Activated gamma-delta T cell treated with anti-CD3 and anti-CD28 coated beads, Interleukin-2, amount 50 U/mL, for 16 hours (primary cell): ENCODE data around the gene TTC9C.
A peak's percentile ranks its signal among the peaks of the same experiment; 100 is the strongest.
"Not testable (repeated sequence)": the region's sequence is repeated elsewhere in the genome, so short reads cannot be mapped to it uniquely, and the experiment has no call there.

Source experiments
- DNase-seq: peaks from one replicate; pipeline ENCODE4 v3.0.0-alpha.2; 2020; ENCODE audit warnings: low read depth

The TTC9C gene

DNA sequence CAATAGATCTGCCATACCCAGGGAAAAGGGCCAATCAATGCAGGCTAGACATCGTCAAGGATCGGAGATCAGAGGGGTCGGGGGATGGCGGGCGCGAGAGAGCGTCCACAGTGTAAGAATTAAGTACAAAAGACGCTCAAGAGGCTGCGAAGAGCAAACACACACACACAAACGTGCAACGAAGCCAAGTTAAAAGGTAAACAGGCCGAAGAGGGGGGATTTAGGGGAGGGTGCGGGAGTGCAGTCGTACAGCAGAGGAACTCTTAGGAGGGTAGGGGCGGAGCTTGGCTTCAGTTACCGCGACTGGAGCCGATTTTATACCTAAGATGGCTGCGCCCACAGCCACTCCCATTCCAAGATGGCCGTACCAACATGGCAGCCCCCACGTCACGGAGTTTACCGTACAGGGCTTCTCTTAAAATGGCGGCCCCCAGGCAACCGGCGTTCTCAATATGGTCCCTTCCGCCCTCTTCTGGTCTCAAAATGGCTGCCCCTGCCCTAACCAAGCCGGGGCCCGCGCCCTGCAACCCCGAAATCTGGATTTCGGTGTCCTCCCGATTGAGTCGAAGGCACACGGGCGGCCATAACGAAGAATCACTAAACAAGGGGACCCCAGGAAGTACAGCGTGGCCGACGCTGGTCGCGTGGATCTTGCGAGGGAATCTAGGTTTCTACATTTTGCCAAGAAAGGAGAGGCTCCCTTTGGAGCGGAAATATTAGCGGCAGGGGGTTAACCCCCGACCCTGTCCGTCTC is 18.9 kb upstream of the TTC9C start:
- peak; percentile 94 for DNase-seq

DNA sequence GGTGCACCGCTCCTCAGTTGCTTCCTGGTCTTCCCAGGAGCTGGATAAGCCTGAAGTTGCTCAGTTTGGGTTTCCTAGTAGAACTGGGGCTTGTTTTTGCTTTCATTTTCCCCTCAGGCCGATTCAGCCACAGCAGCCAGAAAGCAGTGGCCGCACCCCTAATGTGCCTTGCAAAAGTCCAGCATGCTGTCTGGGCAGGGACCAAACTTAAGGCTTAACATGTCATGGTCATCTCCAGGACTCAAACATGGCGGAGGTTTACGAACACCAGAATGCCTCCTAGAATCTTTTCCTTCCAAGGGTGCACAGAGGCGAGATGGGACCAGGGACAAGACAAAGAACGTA is 18.3 kb upstream of the TTC9C start:
- DNase-seq = no peak

DNA sequence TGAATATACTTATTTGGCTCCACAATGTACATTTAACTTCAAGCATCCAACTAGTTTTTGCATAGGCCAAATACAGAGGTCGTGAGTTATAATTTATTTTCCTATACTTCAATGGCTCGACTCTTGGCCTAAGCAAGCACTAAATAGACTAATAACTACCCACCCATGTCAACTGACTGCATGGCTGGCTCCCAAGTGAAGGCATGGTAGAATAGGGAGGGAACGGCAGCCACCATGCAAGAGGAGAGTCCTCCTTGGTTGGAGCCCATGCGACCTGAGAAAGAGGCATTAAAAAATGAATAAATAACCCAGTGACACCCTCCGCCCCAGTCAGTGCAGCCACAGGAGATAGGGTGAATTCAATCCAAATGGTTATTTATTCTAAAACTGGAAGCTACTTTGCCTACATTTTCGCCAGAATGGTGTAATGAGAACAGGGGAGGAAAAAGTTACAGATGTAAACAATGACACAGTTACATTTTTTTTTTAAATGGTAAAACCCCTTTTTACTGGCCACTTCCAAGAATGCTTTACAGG is 15.9 kb upstream of the TTC9C start:
- no peak for DNase-seq

DNA sequence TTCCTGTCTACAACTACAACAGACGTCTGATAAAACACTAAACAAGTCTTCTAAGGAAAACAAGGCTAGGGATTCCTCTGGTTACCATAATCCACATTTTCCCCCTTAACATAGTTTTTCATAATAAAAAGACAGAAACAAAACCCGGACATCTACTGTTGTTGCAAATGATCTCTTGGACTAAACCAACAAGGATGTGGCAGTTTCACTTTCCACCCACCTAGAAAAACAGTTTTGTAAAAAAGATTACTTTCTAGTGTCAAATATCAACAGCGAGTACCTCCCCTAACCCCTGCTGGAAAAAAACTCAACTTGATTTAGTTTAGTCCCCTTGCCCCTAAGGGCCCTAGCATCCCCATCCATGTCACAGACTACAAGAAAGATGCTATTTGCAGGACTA is 15.4 kb upstream of the TTC9C start:
- DNase-seq = no peak

DNA sequence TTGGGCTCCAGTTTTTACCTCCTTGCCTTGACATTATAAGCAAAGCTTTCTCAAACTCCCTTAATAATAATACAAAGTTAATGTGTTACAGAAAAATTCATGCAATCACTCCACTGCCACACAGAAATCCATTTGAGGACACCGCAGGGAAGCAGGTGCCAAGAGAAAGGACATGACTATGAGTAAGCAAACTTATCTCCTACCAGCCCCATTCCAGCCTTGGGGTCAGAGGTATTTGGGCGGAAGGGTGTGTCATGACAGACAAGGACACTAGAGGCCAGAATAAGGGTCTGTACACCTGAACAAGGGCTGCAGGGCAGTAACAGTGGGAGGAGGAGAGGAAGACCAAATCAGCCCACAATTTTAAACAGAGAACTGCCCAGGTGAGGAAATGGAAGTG is 14.9 kb upstream of the TTC9C start:
- no peak for DNase-seq

DNA sequence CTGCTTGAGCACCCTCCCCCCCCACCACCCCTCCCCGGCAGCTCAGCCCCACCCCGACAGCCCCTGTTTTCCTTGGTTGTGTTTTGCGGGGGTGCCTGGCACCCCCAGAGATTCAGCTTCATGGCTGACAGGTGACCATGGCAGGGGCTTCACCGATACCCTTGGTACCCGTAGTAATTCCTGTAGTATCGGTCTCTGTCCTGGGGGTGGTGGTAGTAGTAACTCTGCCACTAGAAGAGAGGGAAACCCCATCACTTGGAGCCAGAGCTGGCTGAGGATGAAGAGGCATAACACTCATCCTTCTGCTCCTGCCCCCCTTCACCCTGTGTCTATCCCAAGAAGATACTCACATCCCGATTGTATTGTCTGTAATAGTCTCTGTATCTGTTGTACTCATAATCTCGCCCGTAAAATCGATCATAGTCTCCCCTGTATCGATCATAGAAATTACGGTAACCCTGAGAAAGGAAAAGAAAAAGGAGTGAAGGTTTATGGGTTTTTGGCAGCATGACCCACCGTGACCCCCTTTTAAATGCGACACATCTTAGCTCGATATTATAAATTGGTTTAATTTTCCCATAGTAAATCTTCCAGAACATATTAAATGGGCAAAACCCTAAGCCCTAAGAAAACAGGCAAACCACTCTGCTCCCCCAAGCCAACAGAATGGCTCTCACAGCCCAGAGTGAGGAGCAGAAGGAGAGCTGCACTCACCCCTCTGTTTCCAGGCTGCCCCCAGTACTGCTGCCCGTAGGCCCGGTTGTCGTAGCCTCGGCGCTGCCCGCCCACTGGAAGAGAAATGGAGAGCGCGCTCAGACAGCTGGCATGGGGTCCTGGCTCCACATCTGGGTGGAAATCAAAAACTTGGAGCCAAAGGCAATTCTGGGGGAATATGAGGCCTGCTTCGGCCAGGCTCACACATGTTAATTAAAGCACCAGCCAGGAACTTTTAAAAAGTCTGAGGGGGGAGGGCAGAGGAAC is 12.8 kb upstream of the TTC9C start:
- DNase-seq = no peak

DNA sequence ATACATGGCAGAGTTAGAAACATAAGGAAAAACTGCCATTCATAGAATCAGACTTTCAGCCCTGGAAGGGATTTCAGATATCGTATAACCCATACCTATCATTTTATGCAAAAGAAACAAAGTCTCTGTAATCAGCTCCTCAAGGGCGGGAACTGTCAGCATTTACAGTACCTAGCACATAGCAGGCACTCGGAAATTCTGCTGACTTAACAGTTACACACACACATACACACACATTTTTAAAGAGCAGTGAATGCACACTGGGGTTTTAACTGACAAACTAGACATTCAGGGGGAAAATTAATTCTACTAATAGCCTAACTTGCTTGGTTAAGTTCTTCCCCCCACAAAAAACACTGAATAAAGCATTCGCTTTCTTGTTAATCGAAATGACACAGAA is 12.1 kb upstream of the TTC9C start:
- no peak for DNase-seq

DNA sequence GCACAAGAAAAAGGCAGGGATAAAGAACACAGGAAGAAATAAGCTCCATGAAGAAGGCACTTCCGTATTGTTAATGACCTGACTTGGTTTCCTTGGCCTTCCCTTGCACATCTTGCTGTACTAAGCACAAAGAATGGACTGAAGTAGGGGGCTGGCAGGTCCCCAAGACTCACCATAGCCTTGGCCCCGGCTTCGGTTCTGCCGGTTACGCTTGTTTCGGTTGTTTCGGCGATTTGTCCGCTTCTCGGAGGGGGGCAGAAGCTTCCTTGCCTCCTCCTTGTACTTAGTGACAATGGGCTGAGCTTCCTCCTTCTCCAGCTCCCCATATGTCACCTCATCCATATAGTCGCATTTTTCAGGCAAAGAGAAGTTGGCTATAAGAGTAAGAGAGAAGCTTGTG is 11.5 kb upstream of the TTC9C start:
- DNase-seq = no peak

DNA sequence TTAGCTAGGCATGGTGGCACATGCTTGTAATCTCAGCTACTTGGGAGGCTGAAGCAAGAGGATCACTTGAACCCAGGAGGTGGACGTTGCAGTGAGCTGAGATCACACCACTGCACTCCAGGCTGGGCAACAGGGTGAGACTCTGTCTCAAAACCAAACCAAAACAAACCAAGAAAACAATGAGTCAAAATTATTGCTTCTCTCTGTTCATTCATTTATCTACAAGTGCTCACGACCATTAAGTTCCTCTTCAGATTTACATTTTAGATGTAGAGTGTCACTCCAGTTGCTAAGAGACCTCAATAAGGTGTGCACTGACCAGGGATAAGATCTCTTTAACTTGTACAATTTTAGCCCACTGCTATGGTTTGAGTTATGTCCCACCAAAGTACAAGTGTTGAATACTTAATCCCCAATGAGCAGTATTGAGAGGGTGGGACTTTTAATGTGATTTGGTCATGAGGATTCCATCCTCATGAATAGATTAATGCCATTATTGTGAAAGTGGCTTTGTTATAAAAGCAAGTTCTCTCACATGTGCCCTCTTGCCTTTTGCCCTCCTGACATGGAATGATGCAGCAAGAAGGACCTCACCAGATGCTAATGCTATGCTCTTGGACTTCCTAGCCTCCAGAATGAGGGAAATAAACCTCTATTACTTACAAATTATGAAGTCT is 8.8 kb upstream of the TTC9C start:
- no peak for DNase-seq

DNA sequence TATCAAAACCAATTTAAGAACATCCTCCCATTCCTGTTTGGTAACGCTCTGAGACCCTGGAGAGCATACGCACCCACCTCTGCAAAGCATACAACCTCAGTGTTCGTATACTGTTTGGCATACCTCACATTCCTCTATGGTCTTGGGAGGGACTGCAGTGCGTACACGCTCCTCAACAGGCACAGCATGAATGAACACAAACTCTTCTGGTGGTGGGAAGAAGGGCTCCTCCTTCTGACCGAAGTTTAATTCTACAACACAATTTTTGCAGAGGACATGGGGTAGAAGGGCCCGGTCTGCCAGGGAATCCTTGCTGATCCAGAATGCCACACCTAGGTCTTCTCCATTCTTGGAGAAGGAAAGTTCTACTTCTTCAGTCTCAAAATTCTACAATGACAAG is 6.3 kb upstream of the TTC9C start:
- DNase-seq = no peak

DNA sequence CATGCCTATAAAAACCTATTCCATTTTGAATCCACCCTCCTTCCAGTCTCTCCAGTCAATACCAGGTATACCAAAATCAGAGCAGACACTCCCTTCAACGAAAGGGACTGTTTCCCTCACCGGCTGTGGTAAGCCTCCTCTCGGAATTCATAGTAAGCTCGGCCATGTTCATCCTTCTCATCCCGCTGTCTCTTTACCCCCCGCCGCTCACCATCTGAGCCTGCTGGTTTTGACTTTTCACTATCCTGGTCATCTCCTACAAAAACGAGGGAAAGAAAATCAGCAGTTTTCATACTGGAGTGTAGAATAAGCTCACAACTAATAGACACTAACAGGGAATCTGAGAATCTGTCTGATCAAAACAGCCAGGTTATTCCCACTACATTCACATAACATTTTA is 4.1 kb upstream of the TTC9C start:
- DNase-seq = no peak

DNA sequence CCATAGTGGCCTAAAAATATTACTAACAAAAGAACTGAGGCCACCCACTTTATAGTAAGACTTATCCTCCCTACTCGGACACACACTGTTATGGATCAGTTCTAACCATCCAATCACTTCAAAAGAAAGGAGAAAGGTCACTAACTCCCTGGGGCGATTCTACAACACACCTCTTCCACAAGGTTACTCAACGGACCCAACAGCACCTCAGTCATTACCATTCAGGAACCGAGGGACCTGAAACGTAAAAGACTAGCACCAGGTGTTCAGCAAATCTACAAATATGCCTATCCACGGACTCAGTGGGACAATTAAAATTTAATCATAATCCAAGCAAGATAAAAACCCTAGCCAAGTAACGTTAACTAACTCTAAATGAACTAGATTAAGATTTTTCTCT is 2.6 kb upstream of the TTC9C start:
- no peak for DNase-seq

DNA sequence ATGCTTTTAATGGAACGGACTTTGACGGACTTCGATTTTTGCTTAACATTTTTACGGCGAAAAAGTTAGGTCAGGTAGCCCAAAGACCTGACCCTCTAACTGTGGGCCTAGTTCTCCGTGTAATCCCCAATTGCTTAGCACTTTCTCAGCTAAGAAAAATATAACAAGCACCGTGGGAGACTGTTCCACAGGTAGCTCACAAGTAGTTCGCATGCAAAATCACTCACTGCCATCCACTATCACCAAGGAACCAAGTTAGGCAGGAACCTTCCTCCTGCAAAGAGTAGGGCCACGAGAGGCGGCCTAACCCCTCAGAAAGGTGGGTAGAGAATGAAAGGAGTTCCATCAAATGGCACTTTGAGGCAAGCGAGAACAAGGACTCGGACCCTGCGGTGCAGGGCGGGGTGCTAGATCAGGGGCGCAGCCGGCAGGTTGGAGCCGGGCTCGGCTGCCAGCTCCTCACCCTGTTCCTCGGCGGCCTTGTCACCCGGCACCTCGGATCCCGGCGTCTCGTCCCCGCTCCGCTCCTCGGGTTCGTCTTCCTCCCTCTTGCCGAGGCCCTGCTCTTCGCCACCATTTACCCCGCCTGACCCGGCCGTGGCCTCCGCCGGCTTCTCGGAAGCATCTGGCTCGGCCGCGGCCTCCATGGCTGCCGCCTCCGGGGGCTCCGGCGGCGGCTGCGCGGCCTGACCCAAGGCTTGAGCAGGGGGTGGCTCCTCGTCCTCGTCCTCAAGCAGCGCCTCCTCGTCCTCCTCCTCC is 2.0 kb upstream of the TTC9C start:
- no peak for DNase-seq

DNA sequence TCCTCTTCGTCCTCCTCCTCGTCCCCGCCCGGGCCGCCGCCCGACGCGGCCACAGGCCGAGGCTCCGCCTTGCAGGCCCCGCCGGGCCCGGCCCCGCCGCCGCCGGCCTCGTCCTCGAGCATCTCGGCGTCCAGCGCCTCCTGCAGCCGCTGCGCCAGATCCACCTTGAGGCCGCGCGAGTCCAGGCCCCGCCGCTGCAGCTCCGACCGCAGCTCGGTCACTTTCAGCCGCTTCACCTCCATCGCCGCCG is 1.4 kb upstream of the TTC9C start:
- no peak for DNase-seq

DNA sequence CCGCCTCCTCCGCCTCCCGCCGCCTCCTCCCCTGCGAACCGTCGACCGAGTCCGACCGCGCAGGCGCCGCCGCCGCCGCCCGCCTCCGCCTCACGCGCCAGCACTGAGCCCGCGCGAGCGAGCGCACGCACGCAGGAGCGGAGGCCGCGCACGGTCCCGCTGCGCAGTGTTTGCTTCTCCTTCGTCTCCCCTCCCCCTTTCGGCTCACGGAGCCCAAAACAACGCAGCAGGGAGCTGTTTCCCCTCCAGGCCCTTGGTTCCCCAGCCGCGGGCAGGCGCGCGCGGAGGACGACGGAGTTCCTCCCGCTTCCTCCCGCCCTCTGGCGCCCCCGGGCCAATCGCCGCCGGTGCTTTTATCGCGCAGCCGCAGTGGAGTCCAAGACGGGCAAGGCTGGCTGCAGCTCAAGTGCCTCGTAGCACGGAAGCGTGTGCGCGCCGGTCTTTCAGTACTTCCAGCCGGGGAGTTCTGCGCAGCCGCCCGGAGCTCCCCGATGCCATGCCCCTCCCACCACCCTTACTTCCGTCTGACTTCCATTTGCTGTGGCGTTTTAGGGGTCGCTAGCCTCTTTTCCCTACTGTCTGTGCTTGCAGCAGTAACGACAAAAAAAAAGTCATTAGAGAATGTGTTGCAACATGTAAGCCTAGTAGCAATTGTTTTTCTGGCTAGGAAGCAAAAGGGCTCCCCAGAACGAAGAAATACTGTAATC is 968 bp upstream of the TTC9C start, which contains the start of gene HNRNPUL2:
HNRNPUL2 (minus strand) TSS at position 293 of the 707 bp plus-strand sequence. CDS start 301 bp downstream, outside the sequence.
- DNase-seq = peak; percentile 96

DNA sequence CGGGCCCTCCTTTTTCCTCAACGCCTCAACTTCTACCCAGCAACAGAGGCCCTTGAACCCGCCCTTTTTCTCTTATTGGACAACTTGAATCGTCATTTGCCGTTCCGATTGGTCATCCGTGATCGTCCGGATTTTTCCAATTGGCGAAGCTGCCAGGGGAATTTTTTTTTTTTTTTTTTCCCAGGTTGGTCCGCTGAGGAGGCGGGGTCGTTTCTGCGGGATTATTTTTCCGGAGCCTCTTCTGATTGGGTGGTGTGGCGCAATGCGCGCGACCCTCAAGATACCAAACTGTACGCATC is 465 bp upstream of the TTC9C start:
- DNase-seq = peak; percentile 74

DNA sequence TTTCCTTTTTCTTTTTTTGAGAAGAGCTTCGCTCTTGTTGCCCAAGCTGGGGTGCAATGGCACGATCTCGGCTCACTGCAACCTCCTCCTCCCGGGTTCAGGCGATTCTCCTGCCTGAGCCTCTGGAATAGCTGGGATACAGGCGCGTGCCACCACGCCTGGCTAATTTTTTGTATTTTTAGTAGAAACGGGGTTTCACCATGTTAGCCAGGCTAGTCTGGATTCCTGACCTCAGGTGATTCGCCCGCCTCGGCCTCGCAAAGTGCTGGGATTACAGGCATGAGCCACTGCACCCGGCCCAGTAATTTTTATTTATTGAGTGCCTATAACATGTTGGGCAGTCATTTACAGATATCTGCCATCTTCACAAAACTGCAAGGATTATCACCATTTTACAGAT is 1.8 kb downstream of the TTC9C start:
- not testable (repeated sequence) for DNase-seq

DNA sequence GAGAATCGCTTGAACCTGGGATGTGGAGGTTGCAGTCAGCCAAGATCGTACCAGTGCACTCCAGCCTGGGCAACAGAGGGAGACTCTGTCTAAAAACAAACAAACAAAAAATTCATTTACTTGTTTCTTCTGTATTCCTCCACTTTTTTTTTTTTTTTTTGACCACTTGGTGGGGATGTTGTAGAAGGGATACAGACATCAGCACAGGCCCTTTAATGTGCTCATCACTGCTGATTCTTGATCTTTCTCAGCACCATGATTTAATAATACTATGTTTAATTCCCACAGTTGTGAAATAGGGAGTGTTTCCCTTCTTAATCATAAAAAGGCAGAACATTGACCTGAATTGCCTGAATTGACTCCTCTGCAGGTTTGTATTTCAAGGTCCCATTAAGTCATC is 4.5 kb downstream of the TTC9C start:
- DNase-seq = no peak

DNA sequence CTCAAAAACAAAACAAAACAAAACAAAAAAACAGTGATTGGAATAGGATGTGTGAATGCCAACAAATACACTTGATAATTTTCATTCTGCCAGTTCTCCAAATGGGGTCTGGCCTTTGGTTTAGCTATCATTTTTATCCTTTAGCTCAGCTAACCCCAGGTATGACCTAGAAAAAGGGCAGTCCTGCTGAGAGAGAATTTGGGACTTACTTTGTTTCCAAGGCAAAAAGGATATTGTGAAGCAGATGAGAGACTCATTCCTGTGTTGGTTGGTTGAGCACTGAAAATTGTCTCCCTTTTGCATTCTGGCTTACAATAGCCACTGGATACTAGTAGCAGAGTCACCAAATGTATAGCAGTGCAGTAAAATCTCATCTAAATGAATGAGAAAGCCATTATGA is 8.9 kb downstream of the TTC9C start:
- DNase-seq = no peak

DNA sequence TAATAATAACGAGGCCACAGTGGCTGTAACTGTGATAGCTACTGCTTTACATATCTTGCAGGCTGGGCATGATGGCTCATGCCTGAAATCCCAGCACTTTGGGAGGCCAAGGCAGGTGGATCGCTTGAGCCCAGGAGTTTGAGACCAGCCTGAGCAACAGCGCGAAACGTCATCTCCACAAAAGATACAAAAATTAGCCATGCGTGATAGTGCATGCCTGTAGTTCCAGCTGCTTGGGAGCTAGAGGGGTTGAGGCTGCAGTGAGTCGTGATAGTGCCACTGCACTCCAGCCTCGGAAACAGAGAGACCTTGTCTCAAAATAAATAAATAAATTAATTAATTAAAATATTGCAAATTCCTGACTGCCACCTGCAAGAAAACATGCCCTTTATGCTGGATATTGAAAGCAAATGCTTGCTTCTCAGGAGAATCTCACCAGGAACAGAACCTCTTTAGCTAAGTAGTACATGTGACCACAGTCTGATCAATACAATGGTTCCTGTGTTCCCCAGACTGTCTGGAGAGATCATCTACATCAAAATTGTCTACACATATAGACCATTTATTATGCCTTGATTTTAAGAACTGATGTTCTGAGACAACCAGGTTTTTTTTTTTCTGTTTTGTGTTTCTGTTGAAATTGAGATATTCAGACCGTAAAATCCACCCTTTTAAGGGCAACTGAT is 19.3 kb downstream of the TTC9C start:
- DNase-seq = no peak

DNA sequence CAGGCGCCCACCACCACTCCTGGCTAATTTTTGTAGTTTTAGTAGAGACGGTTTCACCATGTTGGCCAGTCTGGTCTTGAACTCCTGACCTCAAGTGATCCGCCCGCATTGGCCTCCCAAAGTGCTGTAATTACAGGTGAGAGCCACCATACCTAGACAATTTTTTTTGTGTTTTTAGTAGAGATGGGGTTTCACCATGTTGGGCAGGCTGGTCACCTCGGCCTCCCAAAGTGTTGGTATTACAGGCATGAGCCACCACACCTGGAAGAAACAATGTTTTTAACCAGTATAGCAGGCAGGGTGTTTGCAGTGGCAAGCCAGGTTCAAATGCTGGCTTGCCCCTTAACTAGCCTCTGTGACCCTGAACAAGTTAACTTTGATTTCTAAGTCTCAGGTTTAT is 21.6 kb downstream of the TTC9C start:
- not testable (repeated sequence) for DNase-seq
